22Rv1 (cell line): ENCODE measurements around the gene GALK2.

Source experiments
- H3K27ac ChIP-seq: fragments of 450-650 bp; 2 replicates; pipeline ENCODE4 v1.5.1; 2017
- ZFX ChIP-seq: fragments of 450-650 bp; IDR thresholded peaks from 2 replicates; pipeline ENCODE4 v1.6.1; 2017; ENCODE audit warnings: antibody characterized with exemption, borderline replicate concordance
- TF ChIP-seq, protein P1 (sequence below): fragments of 450-650 bp; IDR thresholded peaks from 2 replicates; pipeline ENCODE4 v1.5.1; 2017; ENCODE audit warnings: mild to moderate bottlenecking

Gene GALK2

DNA sequence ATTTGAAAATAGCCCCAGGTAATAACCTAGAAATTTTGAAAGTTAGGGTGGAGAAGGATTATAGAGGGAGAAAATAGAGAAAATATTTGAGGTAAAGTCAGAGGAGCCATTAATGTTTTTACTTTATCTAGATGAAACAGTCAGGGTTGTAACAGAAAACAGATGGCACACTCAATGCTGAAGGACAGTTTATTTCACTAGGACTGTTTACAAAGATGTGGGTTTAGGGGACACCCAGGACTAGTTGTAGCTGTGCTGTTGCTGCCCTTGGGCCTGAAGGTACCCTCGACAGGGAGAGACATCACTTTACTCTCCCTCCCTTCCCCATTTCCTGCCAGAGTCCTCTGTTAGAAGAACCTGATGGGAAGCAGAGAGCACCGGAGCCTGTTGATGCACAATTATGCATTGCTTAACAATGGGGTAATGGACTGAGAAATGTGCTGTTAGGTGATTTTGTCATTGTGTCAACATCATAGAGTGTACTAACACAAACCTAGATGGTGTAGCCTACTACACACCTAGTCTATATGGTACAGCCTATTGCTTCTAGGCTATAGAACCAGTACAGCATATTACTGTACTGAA lies 103.8 kb downstream of the GALK2 start:
- H3K27ac ChIP-seq = no peak overlapping the region
- TF ChIP-seq, protein P1, sequence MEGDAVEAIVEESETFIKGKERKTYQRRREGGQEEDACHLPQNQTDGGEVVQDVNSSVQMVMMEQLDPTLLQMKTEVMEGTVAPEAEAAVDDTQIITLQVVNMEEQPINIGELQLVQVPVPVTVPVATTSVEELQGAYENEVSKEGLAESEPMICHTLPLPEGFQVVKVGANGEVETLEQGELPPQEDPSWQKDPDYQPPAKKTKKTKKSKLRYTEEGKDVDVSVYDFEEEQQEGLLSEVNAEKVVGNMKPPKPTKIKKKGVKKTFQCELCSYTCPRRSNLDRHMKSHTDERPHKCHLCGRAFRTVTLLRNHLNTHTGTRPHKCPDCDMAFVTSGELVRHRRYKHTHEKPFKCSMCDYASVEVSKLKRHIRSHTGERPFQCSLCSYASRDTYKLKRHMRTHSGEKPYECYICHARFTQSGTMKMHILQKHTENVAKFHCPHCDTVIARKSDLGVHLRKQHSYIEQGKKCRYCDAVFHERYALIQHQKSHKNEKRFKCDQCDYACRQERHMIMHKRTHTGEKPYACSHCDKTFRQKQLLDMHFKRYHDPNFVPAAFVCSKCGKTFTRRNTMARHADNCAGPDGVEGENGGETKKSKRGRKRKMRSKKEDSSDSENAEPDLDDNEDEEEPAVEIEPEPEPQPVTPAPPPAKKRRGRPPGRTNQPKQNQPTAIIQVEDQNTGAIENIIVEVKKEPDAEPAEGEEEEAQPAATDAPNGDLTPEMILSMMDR = no peak
- TF ChIP-seq ZFX = no peak

DNA sequence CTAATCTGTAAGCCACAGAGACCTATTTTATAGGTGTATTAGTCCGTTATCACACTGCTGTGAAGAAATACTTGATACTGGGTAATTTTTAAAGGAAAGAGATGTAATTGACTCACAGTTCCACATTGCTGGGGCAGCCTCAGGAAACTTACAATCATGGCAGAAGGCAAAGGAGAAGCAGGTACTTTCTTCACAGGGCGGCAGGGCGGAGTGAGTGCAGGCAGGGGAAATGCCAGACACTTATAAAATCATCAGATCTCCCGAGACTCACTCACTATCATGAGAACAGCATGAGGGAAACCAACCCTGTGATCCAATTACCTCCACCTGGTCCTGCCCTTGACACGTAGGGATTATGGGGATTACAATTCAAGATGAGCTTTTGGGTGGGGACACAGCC lies 108.7 kb downstream of the GALK2 start:
- TF ChIP-seq, protein P1 = no peak
- TF ChIP-seq ZFX = no peak
- no peak overlapping the region for H3K27ac ChIP-seq

DNA sequence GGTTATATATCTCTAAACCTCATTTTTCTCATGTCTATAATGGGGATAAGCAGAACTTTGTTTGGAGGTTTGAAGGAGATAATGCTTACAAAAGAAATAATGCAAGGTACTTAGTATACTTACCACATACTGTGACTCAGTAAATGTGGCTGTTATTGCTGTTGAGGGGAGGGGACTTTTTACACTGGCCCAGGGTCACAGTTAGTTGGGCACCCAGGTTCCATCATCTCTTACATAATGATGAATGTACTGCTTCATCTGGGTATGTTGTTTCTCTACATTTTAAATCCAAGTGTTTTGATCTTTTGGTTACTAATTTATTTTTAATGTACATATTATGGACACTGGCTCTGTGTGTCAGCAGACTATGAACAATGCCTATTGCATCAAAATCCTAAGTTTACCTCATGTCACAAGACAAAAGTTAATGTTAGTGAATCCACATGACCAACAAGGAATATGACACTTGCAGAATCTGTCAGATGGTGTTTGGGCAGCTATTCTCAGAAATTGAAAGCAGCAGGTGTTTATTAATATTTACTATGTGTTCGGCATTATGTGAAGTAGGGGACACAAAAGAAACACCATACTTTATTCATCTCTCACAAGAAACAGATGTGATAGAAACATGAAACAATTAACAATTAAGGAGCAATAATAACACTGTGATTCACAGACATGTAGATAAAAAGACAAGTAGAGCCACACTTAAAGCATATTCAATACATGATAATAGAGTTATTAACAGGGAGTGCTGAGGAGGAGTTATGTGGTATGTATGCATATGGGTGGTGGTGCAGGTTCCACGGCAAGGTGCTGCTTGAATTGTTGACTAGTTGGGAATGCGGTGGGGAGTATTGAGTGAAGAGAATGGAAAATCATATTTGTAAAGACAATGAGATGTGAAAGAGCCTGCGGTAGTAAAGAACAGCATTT lies 109.7 kb downstream of the GALK2 start:
- H3K27ac ChIP-seq = no peak overlapping the region
- TF ChIP-seq ZFX = no peak
- TF ChIP-seq, protein P1 = no peak

DNA sequence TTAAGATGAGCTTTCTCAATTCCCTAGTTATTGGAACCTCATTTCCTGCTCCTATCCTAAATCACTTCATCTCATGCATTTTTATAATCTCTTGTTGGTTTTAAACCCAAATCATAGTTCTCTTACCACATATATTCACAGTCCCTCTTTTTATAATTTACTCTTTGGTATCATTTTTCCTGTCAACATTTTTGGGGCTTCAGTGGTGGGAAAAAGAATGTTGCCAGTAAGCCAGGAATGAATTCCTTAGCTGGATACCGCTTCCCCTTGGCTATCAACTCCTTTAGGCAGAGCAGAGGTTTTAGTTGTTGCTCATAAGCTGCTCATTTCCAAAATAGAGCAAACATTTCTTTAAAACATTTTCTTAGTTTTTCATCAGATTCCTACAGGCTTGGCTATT lies 112.3 kb downstream of the GALK2 start:
- H3K27ac ChIP-seq = no peak overlapping the region
- TF ChIP-seq, protein P1 = no peak
- TF ChIP-seq ZFX = no peak

DNA sequence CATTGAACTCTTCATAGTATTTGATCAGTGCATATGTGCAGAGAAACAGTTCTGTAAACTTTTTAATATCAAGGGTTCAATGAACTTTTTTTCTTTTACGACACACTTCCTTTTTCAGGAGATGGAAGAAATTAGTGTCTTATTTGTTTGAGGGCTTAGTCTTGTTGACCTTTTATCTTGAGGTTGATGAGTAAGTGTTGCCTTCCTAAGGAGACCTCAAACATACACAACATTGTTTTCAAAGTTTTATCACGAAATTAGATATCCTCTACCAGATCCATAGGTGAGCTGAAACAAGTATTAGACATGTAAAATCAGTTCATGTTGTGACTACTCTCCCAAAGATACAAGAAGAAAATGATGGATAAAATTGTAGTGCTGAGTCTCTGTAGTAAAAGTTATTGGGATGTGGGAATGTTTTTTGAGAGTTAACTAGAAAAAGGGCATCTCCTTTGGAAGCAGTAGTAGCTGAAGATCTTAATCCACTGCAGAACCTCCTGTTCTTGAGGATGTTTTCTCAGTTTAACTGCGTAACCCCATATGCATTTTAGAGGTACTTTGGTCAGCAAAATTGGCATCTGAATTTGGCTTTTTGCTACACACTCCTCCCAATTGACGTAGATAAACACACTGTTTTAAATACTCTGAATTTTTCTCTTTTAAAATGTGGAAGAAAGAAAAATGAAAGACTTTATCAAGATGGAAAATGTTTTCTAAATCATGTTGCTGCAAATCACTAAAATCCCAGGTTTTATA lies 116.8 kb downstream of the GALK2 start:
- TF ChIP-seq, protein P1 = no peak
- TF ChIP-seq ZFX = no peak
- H3K27ac ChIP-seq = no peak overlapping the region

DNA sequence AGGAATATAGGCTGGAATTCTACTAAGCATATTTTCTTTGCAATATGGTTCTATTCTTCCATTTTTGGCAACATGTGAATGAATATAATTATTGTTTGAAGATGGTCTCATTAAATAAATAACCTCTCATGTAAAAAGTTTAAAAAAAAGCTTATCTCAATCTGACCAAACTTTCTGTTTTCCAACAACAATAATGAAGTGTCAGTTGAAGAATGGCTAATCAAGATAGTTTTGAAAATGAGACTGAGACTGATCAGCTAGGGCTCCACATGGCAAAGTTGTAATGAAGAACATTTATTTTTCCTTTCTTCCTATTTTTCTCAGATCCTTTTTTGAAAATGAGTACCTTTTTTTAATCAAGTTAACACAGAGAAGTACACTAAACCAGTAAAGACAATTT lies 117.4 kb downstream of the GALK2 start:
- TF ChIP-seq ZFX = no peak
- TF ChIP-seq, protein P1 = no peak
- no peak overlapping the region for H3K27ac ChIP-seq
